Measurements from ENCODE around the gene TMED1.

DNA sequence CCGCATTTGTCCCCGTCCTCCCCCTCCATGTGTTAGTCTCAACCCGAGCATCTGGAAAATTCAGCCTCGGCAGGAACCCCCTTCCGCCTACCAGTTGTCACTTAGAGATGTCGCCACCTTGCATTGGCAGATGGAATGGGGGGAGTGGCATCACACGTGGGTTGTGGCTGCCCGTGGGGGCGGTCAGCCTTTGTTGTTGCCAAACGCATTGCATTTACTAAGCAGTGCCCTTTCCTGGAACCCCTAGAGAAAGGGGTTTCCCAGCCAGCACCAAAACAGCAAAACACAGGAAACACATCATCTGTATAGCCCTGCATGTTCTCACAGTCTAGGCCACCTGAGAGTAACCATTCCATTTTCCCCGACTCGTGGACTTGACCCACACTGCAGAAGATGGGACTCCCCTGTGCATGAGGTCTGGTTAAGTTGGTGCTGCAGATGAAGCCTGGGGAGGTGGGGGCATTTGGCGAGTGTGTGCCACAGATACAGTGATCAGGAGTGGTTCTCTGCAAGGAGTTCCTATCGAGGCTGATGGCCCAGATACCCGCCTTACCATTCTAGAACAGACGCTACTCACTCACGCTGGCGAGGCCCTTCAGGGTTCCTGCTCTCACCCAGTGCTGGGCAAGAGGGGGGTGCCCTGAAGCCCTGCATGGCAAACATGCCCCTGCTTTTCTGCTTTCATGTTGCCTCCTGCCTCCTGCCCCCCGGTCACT, 38.3 kb downstream of the TMED1 start:
- TF ChIP-seq POLR2A (IDR thresholded peaks at IDR 0.05; ENCODE audit: low read length): no peak
- TF ChIP-seq GATA1 (IDR thresholded peaks at IDR 0.05; ENCODE audit: low read depth, low read length): no peak

All from erythroblast (primary cell).